Fibroblast of lung (primary cell): ENCODE data around the gene CCL17. TPM values are rescaled to one million over a fixed set of nuclear protein-coding genes. Genes with fewer than 3 reads are reported as not detected.
A peak's percentile ranks its signal among the peaks of the same experiment; 100 is the strongest.

Experiments
- DNase-seq, 2 donors: peaks; one replicate each; pipeline versions ENCODE4 v3.0.0 to v3.0.0-alpha.2; 2010; ENCODE audit warnings: low read depth in 2 of 2
- H2AFZ ChIP-seq: 2 replicates; pipeline ENCODE4 v1.5.1; 2012; ENCODE audit warnings: low read length, control low read depth, inconsistent platforms
- H3K27ac ChIP-seq: 2 replicates; pipeline ENCODE4 v1.5.1; 2011; ENCODE audit warnings: low read length, control low read depth; ENCODE audit not compliant: insufficient read depth
- H3K27me3 ChIP-seq: 2 replicates; pipeline ENCODE4 v1.5.1; 2011; ENCODE audit warnings: mild to moderate bottlenecking, low read length; ENCODE audit not compliant: control insufficient read depth, insufficient read depth
- H3K36me3 ChIP-seq: 2 replicates; pipeline ENCODE4 v1.5.1; 2011; ENCODE audit warnings: low read length; ENCODE audit not compliant: control insufficient read depth, insufficient read depth
- H3K4me1 ChIP-seq: 2 replicates; pipeline ENCODE4 v1.5.1; 2011; ENCODE audit warnings: low read length; ENCODE audit not compliant: control insufficient read depth, insufficient read depth; ENCODE audit errors: extremely low read depth
- H3K4me2 ChIP-seq: 2 replicates; pipeline ENCODE4 v1.5.1; 2011; ENCODE audit warnings: low read length, control low read depth; ENCODE audit not compliant: insufficient read depth; ENCODE audit errors: extremely low read depth
- H3K4me3 ChIP-seq, 4 experiments: fragments of 200-600 bp in 1 of 4; sonication (generic) in 1 of 4; replicated peaks in 1 of 4; 2 replicates each; pipeline ENCODE4 v1.5.1; 2011 to 2016; ENCODE audit warnings: low read length in 4 of 4, low read depth in 3 of 4, mild to moderate bottlenecking in 3 of 4, control low read depth in 2 of 4, inconsistent platforms in 1 of 4, mixed read lengths in 1 of 4; ENCODE audit not compliant: insufficient read depth in 1 of 4; ENCODE audit errors: control extremely low read depth in 1 of 4
- H3K79me2 ChIP-seq: 2 replicates; pipeline ENCODE4 v1.5.1; 2012; ENCODE audit warnings: mild to moderate bottlenecking, low read length, inconsistent platforms; ENCODE audit not compliant: control insufficient read depth, insufficient read depth
- H3K9ac ChIP-seq: 2 replicates; pipeline ENCODE4 v1.5.1; 2011; ENCODE audit warnings: mild to moderate bottlenecking, low read length, control low read depth; ENCODE audit not compliant: insufficient read depth
- H3K9me3 ChIP-seq: 2 replicates; pipeline ENCODE4 v1.5.1; 2012; ENCODE audit warnings: low read depth, low read length; ENCODE audit not compliant: control insufficient read depth, insufficient read depth
- H4K20me1 ChIP-seq: 2 replicates; pipeline ENCODE4 v1.5.1; 2011; ENCODE audit warnings: low read length; ENCODE audit not compliant: control insufficient read depth, insufficient read depth; ENCODE audit errors: extremely low read depth
- EZH2 ChIP-seq: IDR thresholded peaks from 2 replicates; pipeline ENCODE4 v1.5.1; 2012; ENCODE audit warnings: low read length, control low read depth, mild to moderate bottlenecking; ENCODE audit errors: missing control alignments
- polyA plus RNA-seq, 2 donors: library from polyadenylated mRNA; depleted of rRNA in 1 of 2; stranded (reverse) in 1 of 2; unstranded in 1 of 2; fragments of >200 nt; gene quantifications; 2 replicates each; pipeline ENCODE4 v1.2.1, GENCODE V29; 2011 to 2012; ENCODE audit warnings: missing spikeins in 1 of 2
- total RNA-seq: library from RNA; depleted of rRNA; stranded (reverse); fragments of >200 nt; gene quantifications from 2 replicates; pipeline ENCODE4 v1.2.1, GENCODE V29; 2014
- TF ChIP-seq, protein P1 (sequence below), 2 donors: IDR thresholded peaks in 1 of 2; conservative IDR thresholded peaks in 1 of 2; 1 replicate in 1 of 2; 2 replicates in 1 of 2; pipeline ENCODE4 v1.5.1; 2011 to 2012; ENCODE audit warnings: low read length in 2 of 2, control low read depth in 1 of 2, inconsistent platforms in 1 of 2, low read depth in 1 of 2, mild to moderate bottlenecking in 1 of 2

CCL17 gene
- total and polyA plus RNA-seq, 2 donors (not counting 1 experiment from before 2014, with no cell fraction given), result not detected

DNA sequence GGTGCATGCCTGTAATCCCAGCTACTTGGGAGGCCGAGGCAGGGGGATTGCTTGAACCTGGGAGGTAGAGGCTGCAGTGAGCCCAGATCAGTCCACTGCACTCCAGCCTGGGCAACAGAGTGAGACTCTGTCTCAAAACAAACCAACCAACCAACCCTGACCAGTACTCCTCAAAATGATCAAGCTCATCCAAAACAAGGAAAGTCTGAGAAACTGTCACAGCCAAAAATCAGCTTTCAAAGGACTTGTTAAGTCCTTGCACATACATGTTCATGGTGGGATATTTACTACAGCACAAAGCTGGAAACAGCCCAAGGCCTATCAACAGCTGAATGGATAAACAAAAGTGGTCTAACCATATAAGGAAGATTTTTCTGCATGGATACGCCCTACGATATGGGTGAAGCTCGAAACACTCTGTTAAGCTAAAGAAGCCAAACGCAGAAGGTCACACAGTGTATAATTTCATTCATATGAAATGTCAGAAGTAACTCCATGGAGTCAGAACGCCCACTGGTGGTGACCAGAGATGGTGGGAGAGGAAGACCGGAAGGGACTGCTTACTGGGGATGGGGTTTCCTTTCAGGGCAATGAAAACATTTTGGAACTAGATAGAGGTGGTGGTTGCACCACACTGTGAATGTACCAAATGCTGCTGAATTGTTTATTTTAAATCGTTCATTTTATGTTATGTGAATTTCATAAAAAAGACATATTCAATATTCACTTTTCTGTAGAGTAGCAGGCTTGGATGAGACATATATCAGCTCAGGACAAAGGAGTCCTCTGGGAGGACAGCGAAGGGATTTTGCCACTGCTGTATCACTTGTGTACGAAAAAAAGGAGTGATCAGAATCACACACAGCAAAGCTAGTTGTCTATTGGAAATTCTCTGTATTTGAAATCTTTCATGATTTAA lies 17.7 kb downstream of the CCL17 start:
- Histone ChIP-seq H3K36me3 (no peaks in the 10 kb centered on the region), H3K9ac (no peak overlapping the region), H3K79me2 (no peaks in the 10 kb centered on the region), H3K9me3 (no peaks in the 10 kb centered on the region), H2AFZ (peak overlapping the region; percentile 5), H3K27me3 (no peaks in the 10 kb centered on the region), H3K4me3 (no peak overlapping the region), H3K4me2 (peak overlapping the region; percentile 13), H3K27ac (no peak overlapping the region), H3K4me1 (peaks cover 10% of the 10 kb centered on the region), H4K20me1 (no peaks in the 10 kb centered on the region)
- no peak for TF ChIP-seq EZH2
- TF ChIP-seq, protein P1, sequence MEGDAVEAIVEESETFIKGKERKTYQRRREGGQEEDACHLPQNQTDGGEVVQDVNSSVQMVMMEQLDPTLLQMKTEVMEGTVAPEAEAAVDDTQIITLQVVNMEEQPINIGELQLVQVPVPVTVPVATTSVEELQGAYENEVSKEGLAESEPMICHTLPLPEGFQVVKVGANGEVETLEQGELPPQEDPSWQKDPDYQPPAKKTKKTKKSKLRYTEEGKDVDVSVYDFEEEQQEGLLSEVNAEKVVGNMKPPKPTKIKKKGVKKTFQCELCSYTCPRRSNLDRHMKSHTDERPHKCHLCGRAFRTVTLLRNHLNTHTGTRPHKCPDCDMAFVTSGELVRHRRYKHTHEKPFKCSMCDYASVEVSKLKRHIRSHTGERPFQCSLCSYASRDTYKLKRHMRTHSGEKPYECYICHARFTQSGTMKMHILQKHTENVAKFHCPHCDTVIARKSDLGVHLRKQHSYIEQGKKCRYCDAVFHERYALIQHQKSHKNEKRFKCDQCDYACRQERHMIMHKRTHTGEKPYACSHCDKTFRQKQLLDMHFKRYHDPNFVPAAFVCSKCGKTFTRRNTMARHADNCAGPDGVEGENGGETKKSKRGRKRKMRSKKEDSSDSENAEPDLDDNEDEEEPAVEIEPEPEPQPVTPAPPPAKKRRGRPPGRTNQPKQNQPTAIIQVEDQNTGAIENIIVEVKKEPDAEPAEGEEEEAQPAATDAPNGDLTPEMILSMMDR (conservative IDR thresholded peaks at IDR 0.05 in 1 of 2, IDR thresholded peaks at IDR 0.05 in 1 of 2; ENCODE audit: low read depth in 1 of 2, low read length in 2 of 2), result peak; percentile 89 to 93
- DNase-seq, result peak; percentile 47 to 85

DNA sequence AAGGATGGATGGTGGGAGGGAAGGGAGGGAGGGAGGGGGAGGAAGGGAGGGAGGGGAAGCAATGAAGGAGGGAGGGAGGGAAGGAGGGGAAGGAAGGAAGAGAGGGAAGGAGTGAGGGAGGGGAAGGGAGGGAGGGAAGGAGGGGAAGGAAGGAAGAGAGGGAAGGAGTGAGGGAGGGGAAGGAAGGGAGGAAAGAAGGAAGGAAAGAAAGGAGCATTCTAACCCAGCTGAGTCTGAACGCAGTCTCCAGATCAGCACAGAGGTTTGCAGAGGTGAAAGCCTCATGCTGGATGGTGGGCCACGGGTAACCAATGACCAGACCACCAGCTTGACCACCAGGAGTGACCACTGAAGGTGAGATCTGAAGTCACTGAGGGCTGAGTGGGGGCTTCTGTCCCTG lies 18.6 kb downstream of the CCL17 start:
- Histone ChIP-seq H3K9ac (no peak overlapping the region), H4K20me1 (no peaks in the 10 kb centered on the region), H3K9me3 (no peaks in the 10 kb centered on the region), H3K79me2 (no peaks in the 10 kb centered on the region), H3K4me3 (no peak overlapping the region), H3K4me1 (peaks cover 7% of the 10 kb centered on the region), H3K27ac (no peak overlapping the region), H2AFZ (no peak overlapping the region), H3K27me3 (no peaks in the 10 kb centered on the region), H3K4me2 (no peak overlapping the region), H3K36me3 (no peaks in the 10 kb centered on the region)
- TF ChIP-seq, protein P1 (conservative IDR thresholded peaks at IDR 0.05 in 1 of 2, IDR thresholded peaks at IDR 0.05 in 1 of 2; ENCODE audit: low read depth in 1 of 2, low read length in 2 of 2), result no peak
- no peak for DNase-seq

DNA sequence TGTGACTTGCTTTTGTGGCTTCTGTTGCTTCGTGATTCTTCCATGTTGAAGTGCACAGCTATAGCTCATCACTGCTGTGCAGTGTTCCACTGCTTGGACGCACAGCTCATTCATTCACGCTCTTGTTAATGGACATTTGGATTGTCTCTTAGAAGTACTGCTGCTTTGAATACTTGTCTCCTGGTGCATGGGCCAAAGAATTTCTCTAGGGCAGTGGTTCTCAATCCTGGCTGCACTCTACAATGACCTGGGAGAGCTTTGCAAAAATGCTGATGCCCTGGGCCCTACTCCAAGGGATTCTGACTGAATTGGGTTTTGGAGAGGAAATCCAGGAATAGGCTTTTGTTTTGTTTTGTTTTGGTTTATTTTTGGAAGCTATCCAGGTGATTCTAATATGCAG lies 20.0 kb downstream of the CCL17 start:
- Histone ChIP-seq H4K20me1 (no peaks in the 10 kb centered on the region), H3K79me2 (no peaks in the 10 kb centered on the region), H3K4me3 (no peak overlapping the region), H3K4me2 (no peak overlapping the region), H3K4me1 (peaks cover 5% of the 10 kb centered on the region), H3K9me3 (no peaks in the 10 kb centered on the region), H3K27ac (no peak overlapping the region), H3K27me3 (no peaks in the 10 kb centered on the region), H3K9ac (no peak overlapping the region), H2AFZ (no peak overlapping the region), H3K36me3 (peaks cover 5% of the 10 kb centered on the region)
- TF ChIP-seq, protein P1 (conservative IDR thresholded peaks at IDR 0.05 in 1 of 2, IDR thresholded peaks at IDR 0.05 in 1 of 2; ENCODE audit: low read depth in 1 of 2, low read length in 2 of 2), result no peak
- TF ChIP-seq EZH2, result no peak
- no peak for DNase-seq
